Transverse colon (tissue), 4 donors: ENCODE measurements around the gene AP1S1. TPM values are rescaled to one million over a fixed set of nuclear protein-coding genes. Genes with fewer than 3 reads are reported as not detected.
"Not testable (repeated sequence)": the region's sequence is repeated elsewhere in the genome, so short reads cannot be mapped to it uniquely, and the experiment has no call there.

Source experiments
- DNase-seq: peaks from one replicate; pipeline ENCODE4 v3.0.0-alpha.2; 2019
- H3K27ac ChIP-seq, 4 donors: fragments of 200-600 bp; sonication (generic); 2 replicates each; pipeline ENCODE4 v1.5.1; 2016 to 2018; ENCODE audit warnings: inconsistent platforms in 4 of 4
- H3K27me3 ChIP-seq: fragments of 200-600 bp; sonication (generic); 2 replicates; pipeline ENCODE4 v1.5.1; 2017; ENCODE audit warnings: inconsistent platforms
- H3K36me3 ChIP-seq, 4 donors: fragments of 200-600 bp; sonication (generic); 2 replicates each; pipeline ENCODE4 v1.5.1; 2017 to 2019; ENCODE audit warnings: inconsistent platforms in 4 of 4
- H3K4me1 ChIP-seq, 4 donors: fragments of 200-600 bp; sonication (generic); 2 replicates each; pipeline ENCODE4 v1.5.1; 2017 to 2020; ENCODE audit warnings: inconsistent platforms in 4 of 4
- H3K4me3 ChIP-seq, 4 donors: fragments of 200-600 bp; sonication (generic); 1 replicate in 1 of 4; 2 replicates in 3 of 4; pipeline versions ENCODE4 v1.5.1 to v1.6.1; 2017 to 2019; ENCODE audit warnings: inconsistent platforms in 4 of 4
- H3K9me3 ChIP-seq, 2 donors: fragments of 200-600 bp; sonication (generic); 2 replicates each; pipeline ENCODE4 v1.5.1; 2017 to 2019; ENCODE audit warnings: inconsistent platforms in 2 of 2
- CTCF ChIP-seq, 5 experiments: fragments of 200-600 bp in 3 of 5; fragments of 450-650 bp in 2 of 5; sonication (generic) in 3 of 5; IDR thresholded peaks; 1 replicate in 2 of 5; 2 replicates in 3 of 5; pipeline ENCODE4 v1.5.1; 2016 to 2017; ENCODE audit warnings: antibody characterized with exemption in 5 of 5, inconsistent platforms in 3 of 5, mild to moderate bottlenecking in 2 of 5, moderate library complexity in 1 of 5
- EP300 ChIP-seq: sonication (generic); formaldehyde crosslinking; IDR thresholded peaks from one replicate; pipeline ENCODE4 v1.6.1; 2017; ENCODE audit warnings: antibody characterized with exemption, low read depth
- POLR2A ChIP-seq: fragments of 450-650 bp; IDR thresholded peaks from one replicate; pipeline ENCODE4 v1.6.1; 2016; ENCODE audit warnings: antibody characterized with exemption, mild to moderate bottlenecking, moderate library complexity
- POLR2AphosphoS5 ChIP-seq, 3 donors: sonication (generic); formaldehyde crosslinking; IDR thresholded peaks; one replicate each; pipeline ENCODE4 v1.6.1; 2016; ENCODE audit warnings: antibody characterized with exemption in 3 of 3
- WGBS, 2 donors: methylation state at CpG; one replicate each; pipeline ENCODE4 v1.1.5; 2018; ENCODE audit warnings: low coverage in 1 of 2; 5-methylcytosine and 5-hydroxymethylcytosine counted together
- in situ Hi-C, 4 donors: fragments of 200-750 bp; cut with MboI; loops; one replicate each; pipeline versions ENCODE4 v1.15.0 to v1.15.1; 2017; ENCODE audit warnings: low sequenced_read_pairs in 3 of 4, low pct_ligation_motif_present in 1 of 4, low pct_unique_long_range_greater_than_20kb in 1 of 4
- intact Hi-C: fragments of 100-400 bp; cut with DNase I; formaldehyde crosslinking; loops from one replicate; pipeline ENCODE4 v1.15.1; 2023; ENCODE audit warnings: low total_unique reads
- total RNA-seq, 4 donors: library from RNA; depleted of rRNA; stranded (reverse); fragments of >200 nt; gene quantifications; one replicate each; pipeline ENCODE4 v1.1.0, GENCODE V29; 2016

Gene AP1S1
- total RNA-seq: 10 to 100 TPM; 18.3 to 87.3 (median 54.0) TPM

GRCh38 chr7:101153969-101154692, at the start of gene AP1S1:
Gene AP1S1, plus strand, starts transcription at chr7:101154476. Its CDS starts 39 bp downstream, at chr7:101154515.
- H3K36me3 ChIP-seq: peaks cover 0 to 8% (median 0%) of the 10 kb centered on the region in 4 donors
- H3K27me3 ChIP-seq: no peaks in the 10 kb centered on the region
- in situ Hi-C loops: no loop called here
- H3K4me3 ChIP-seq: peak within 1 kb of the TSS; percentile 59 to 96 (median 88)
- H3K9me3 ChIP-seq: no peaks in the 10 kb centered on the region
- H3K27ac ChIP-seq: peak within 1 kb of the TSS; percentile 66 to 85 (median 78)
- WGBS, 2 donors: 4 to 36% methylated on average over 5 to 44 of the region's 51 CpGs
- H3K4me1 ChIP-seq: peaks cover 5 to 16% (median 10%) of the 10 kb centered on the region in 4 donors
- no peak for TF ChIP-seq EP300
- TF ChIP-seq POLR2A: peak; percentile 37
- peak; percentile 45 to 88 (median 51) for TF ChIP-seq POLR2AphosphoS5 (IDR thresholded peaks at IDR 0.05)
- no peak for TF ChIP-seq CTCF (IDR thresholded peaks at IDR 0.05)
- intact Hi-C loops: no loop called here
- DNase-seq: peak; percentile 96

- intact Hi-C loops: no loop called here
- peaks cover 6 to 20% (median 10%) of the 10 kb centered on the region in 4 donors for H3K4me1 ChIP-seq
- no peaks in the 10 kb centered on the region for H3K27me3 ChIP-seq
- H3K27ac ChIP-seq: no peak overlapping the region
- H3K36me3 ChIP-seq: no peaks in the 10 kb centered on the region
- WGBS, 2 donors: 61% methylated on average over 3 of the region's 3 CpGs; no CpG with 5 or more reads in 1 of the 2 donors
- in situ Hi-C loops: no loop called here
- TF ChIP-seq EP300 (no peak), CTCF (IDR thresholded peaks at IDR 0.05) (no peak), POLR2AphosphoS5 (IDR thresholded peaks at IDR 0.05) (no peak), POLR2A (no peak)
- no peaks in the 10 kb centered on the region for H3K9me3 ChIP-seq
- DNase-seq: no peak
- no peak overlapping the region for H3K4me3 ChIP-seq
These were observed 49.5 kb upstream of the AP1S1 start for GRCh38 chr7:101104799-101105198.

- H3K27ac ChIP-seq, intact Hi-C loops, H3K9me3 ChIP-seq, DNase-seq, H3K4me3 ChIP-seq, H3K36me3 ChIP-seq, H3K27me3 ChIP-seq, in situ Hi-C loops: not testable (repeated sequence)
- peaks cover 4 to 17% (median 7%) of the 10 kb centered on the region in 4 donors for H3K4me1 ChIP-seq
- WGBS, 2 donors: 67 to 74% methylated on average over 3 to 5 of the region's 5 CpGs
These were observed 49.0 kb upstream of the AP1S1 start for GRCh38 chr7:101105248-101105647.

- Histone ChIP-seq H3K4me1 (peaks cover 0 to 12% (median 2%) of the 10 kb centered on the region in 4 donors), H3K4me3 (no peak overlapping the region), H3K27ac (no peak overlapping the region), H3K36me3 (no peaks in the 10 kb centered on the region), H3K27me3 (no peaks in the 10 kb centered on the region), H3K9me3 (no peaks in the 10 kb centered on the region)
- TF ChIP-seq EP300 (no peak), CTCF (IDR thresholded peaks at IDR 0.05) (no peak), POLR2A (no peak), POLR2AphosphoS5 (IDR thresholded peaks at IDR 0.05) (no peak)
- in situ Hi-C loops (no loop called here), intact Hi-C loops (no loop called here)
- DNase-seq: no peak
- WGBS, 2 donors: 83 to 86% methylated on average over 1 to 7 of the region's 7 CpGs
These were observed 47.9 kb upstream of the AP1S1 start for GRCh38 chr7:101106386-101106785.
